Right atrium auricular region (tissue), 2 donors: ENCODE data around the gene KRT10. TPM values are rescaled to one million over a fixed set of nuclear protein-coding genes. Genes with fewer than 3 reads are reported as not detected.

Experiments
- DNase-seq: peaks from one replicate; pipeline ENCODE4 v3.0.0-alpha.2; 2019; ENCODE audit warnings: low spot score
- H3K27ac ChIP-seq, 2 donors: fragments of 200-600 bp; sonication (generic); 1 replicate in 1 of 2; 2 replicates in 1 of 2; pipeline ENCODE4 v1.5.1; 2016 to 2019
- H3K27me3 ChIP-seq, 2 donors: fragments of 200-600 bp; sonication (generic); one replicate each; pipeline versions ENCODE4 v1.5.1 to v1.6.0; 2017 to 2019
- H3K36me3 ChIP-seq: fragments of 200-600 bp; sonication (generic); one replicate; pipeline ENCODE4 v1.5.1; 2016
- H3K4me1 ChIP-seq, 2 donors: fragments of 200-600 bp; sonication (generic); one replicate each; pipeline versions ENCODE4 v1.5.1 to v1.6.0; 2017 to 2019
- H3K4me3 ChIP-seq, 2 donors: fragments of 200-600 bp; sonication (generic); 1 replicate in 1 of 2; 2 replicates in 1 of 2; pipeline ENCODE4 v1.5.1; 2017 to 2019; ENCODE audit warnings: mild to moderate bottlenecking in 1 of 2, moderate library complexity in 1 of 2
- H3K9me3 ChIP-seq, 2 donors: fragments of 200-600 bp; sonication (generic); one replicate each; pipeline ENCODE4 v1.5.1; 2019
- total RNA-seq, 2 donors: library from RNA; depleted of rRNA; stranded (reverse); fragments of >200 nt; gene quantifications; one replicate each; pipeline ENCODE4 v1.1.0, GENCODE V29; 2016
- TF ChIP-seq, protein P1 (sequence below), 2 donors: fragments of 200-600 bp; sonication (generic); IDR thresholded peaks; one replicate each; pipeline ENCODE4 v1.5.1; 2019; ENCODE audit warnings: antibody characterized with exemption in 2 of 2

Gene KRT10
- total RNA-seq: 10 to 100 TPM; 18.9 to 21.5 TPM

DNA sequence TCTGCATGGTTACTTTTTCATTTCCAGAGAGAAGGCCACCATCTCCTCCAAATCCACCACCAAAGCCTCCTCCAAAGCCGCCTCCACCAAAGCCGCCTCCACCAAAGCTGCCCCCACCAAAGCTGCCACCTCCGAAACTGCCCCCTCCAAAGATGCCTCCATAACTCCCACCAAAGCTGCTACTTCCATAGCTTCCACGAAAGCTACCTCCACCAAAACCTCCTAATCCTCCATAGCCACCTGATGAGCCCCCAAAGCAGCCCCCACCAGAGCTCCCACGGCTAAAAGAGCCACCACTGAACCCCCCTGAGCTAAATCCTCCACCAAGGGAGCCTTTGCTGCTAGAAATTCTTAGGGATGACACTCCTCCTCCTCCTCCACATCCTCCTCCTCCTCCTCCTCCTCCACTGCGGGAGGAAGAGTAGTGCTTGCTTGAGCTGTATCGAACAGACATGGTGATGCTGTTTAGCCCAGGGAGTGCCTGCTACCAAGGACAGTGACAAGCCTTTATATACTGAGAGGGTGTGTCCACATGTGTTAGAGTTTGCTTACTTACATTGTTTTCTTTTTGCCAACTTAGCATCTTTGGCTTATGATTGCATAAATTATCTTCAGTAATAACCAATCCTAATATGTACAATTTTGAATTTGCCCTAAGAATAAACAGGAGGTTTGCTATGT is at the start of gene KRT10:
KRT10 (minus strand) TSS at position 483 of the 681 bp plus-strand sequence; CDS start at position 454, 29 bp downstream.
- DNase-seq: no peak
- Histone ChIP-seq H3K4me1 (peaks cover 0 to 15% of the 10 kb centered on the region in 2 donors), H3K4me3 (no peak within 1 kb of the TSS), H3K9me3 (no peaks in the 10 kb centered on the region), H3K27ac (no peak within 1 kb of the TSS), H3K36me3 (no peaks in the 10 kb centered on the region), H3K27me3 (no peaks in the 10 kb centered on the region)
- TF ChIP-seq, protein P1, sequence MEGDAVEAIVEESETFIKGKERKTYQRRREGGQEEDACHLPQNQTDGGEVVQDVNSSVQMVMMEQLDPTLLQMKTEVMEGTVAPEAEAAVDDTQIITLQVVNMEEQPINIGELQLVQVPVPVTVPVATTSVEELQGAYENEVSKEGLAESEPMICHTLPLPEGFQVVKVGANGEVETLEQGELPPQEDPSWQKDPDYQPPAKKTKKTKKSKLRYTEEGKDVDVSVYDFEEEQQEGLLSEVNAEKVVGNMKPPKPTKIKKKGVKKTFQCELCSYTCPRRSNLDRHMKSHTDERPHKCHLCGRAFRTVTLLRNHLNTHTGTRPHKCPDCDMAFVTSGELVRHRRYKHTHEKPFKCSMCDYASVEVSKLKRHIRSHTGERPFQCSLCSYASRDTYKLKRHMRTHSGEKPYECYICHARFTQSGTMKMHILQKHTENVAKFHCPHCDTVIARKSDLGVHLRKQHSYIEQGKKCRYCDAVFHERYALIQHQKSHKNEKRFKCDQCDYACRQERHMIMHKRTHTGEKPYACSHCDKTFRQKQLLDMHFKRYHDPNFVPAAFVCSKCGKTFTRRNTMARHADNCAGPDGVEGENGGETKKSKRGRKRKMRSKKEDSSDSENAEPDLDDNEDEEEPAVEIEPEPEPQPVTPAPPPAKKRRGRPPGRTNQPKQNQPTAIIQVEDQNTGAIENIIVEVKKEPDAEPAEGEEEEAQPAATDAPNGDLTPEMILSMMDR (IDR thresholded peaks at IDR 0.05): no peak

DNA sequence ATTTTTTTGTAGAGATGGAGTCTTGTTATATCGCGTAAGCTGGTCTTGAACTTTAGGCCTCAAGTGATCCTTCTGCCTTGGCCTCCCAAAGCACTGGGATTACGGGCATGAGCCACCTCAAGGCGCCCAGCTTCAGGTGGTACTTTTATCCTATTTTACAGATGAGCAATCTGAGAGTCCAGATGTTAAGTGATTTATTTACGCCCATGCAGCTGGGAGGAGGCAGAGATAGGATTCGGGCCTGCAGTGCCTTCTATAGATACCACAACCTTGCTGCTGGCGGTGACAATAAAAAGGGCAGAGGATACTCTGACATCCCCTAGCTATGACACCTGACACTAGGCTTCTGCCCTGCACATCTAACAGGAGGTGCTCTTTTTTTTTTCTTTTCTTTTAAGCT is 48.9 kb upstream of the KRT10 start:
- no peak overlapping the region for H3K4me3 ChIP-seq
- no peaks in the 10 kb centered on the region for H3K27me3 ChIP-seq
- no peak overlapping the region for H3K27ac ChIP-seq
- TF ChIP-seq, protein P1 (IDR thresholded peaks at IDR 0.05): no peak
- no peaks in the 10 kb centered on the region for H3K4me1 ChIP-seq
- DNase-seq: no peak
- H3K36me3 ChIP-seq: no peaks in the 10 kb centered on the region
- H3K9me3 ChIP-seq: no peaks in the 10 kb centered on the region

DNA sequence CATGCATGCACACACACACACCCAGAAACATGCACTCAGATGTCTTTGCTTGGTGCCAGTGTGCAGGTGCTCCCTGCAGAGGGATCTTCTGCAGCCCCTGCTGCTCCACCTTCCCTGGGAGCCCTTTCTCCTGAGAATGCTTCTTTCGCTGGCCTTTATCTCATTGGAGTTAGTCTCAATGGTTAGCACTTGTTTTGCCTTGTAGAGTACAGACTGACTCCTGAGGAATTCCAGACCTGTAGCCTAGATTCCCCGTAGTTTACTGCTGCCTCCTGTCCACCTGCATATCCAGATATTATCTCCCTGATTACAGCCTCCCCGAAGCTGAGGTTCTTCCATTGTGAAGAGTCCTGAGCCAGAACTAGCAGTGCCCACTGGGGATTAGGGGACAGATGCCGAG is 47.7 kb upstream of the KRT10 start:
- H3K4me1 ChIP-seq: no peaks in the 10 kb centered on the region
- TF ChIP-seq, protein P1 (IDR thresholded peaks at IDR 0.05): no peak
- DNase-seq: no peak
- no peak overlapping the region for H3K4me3 ChIP-seq
- no peaks in the 10 kb centered on the region for H3K27me3 ChIP-seq
- H3K27ac ChIP-seq: no peak overlapping the region
- H3K36me3 ChIP-seq: no peaks in the 10 kb centered on the region
- H3K9me3 ChIP-seq: no peaks in the 10 kb centered on the region

DNA sequence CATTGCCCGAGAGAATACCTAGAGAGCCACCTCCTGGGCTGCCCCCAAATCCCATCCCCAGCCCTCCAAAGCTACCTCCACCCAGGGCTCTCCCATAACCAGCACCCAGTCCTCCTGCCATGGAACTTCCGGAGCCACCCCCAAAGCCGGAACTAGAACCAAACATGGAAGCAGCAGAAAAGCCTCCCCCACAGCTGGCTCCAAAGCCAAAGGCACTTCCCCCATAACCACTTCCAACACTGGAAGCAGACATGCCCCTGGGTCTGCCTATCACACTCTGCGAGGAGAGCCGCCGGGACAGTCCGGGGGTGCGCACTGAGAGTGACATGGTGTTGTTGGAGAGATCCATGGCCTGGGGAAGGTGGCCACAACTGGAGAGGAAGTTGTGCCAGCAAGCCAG is 44.4 kb upstream of the KRT10 start, which contains the start of gene KRT12:
KRT12 (minus strand) TSS at position 386 of the 400 bp plus-strand sequence; CDS start at position 349, 37 bp downstream.
- no peak for DNase-seq
- Histone ChIP-seq H3K27ac (no peak within 1 kb of the TSS), H3K4me3 (no peak within 1 kb of the TSS), H3K4me1 (no peaks in the 10 kb centered on the region), H3K9me3 (no peaks in the 10 kb centered on the region), H3K36me3 (no peaks in the 10 kb centered on the region), H3K27me3 (no peaks in the 10 kb centered on the region)
- TF ChIP-seq, protein P1 (IDR thresholded peaks at IDR 0.05): no peak

DNA sequence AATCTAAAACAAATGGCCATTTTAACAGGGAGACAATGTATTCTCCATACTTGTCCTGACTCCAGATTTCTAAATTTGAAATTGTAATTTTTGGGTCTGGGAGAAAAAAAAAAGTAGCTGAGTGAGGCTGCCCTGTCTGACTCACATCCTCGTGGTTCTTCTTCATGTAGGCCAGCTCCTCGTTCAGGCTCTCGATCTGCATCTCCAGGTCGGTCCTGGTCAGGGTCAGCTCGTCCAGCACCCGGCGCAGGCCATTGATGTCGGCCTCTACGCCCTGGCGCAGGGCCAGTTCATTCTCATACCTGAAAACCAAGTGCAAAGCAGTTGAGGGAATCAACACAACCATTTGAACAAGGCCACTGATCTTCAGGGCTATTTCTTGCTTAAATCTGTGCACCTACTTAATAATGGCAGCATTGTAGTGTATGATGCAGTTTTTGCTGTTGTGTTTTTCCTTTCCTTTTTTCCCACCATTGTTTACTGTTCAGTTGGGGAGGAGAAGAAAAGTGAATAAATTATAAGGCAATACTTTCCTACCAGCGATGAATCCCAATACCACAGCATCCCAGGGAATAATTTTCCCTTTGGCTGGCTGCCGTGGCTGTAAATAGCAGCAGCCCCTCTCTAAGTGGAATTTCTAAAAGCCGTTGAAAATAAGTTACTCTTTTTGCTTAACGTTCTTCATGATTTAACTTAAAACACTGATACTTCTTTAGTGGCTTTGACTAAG is 42.4 kb upstream of the KRT10 start:
- H3K36me3 ChIP-seq: no peaks in the 10 kb centered on the region
- no peak overlapping the region for H3K4me3 ChIP-seq
- DNase-seq: no peak
- H3K4me1 ChIP-seq: no peaks in the 10 kb centered on the region
- no peaks in the 10 kb centered on the region for H3K9me3 ChIP-seq
- H3K27me3 ChIP-seq: no peaks in the 10 kb centered on the region
- TF ChIP-seq, protein P1 (IDR thresholded peaks at IDR 0.05): no peak
- H3K27ac ChIP-seq: no peak overlapping the region
